ENCODE results near the gene PRDM16. TPM values are rescaled to one million over a fixed set of nuclear protein-coding genes. Genes with fewer than 3 reads are reported as not detected.

PRDM16 gene
- total RNA-seq, 4 donors from 2014 or later = 15.7 to 54.3 (median 27.6) TPM

GRCh38 chr1:3311711-3312110 lies 242.7 kb downstream of the PRDM16 start:
- H3K27ac ChIP-seq = no peak overlapping the region
- H3K4me1 ChIP-seq = peaks cover 26 to 58% of the 10 kb centered on the region in 2 donors
- TF ChIP-seq POLR2A (IDR thresholded peaks at IDR 0.05) (no peak), CTCF (IDR thresholded peaks at IDR 0.05) (no peak)
- no peaks in the 10 kb centered on the region for H3K9me3 ChIP-seq
- intact Hi-C loops (cut with DNase I) = no loop called here
- H3K36me3 ChIP-seq = no peaks in the 10 kb centered on the region
- no peak for DNase-seq
- H3K27me3 ChIP-seq = no peaks in the 10 kb centered on the region
- 89 to 95% methylated on average over 3 to 8 of the region's 8 CpGs for WGBS, 2 donors
- no peak overlapping the region for H3K4me3 ChIP-seq (replicated peaks in 1 of 3)

- Histone ChIP-seq H3K9me3 (no peaks in the 10 kb centered on the region), H3K27me3 (no peaks in the 10 kb centered on the region), H3K4me3 (replicated peaks in 1 of 3) (no peak overlapping the region), H3K36me3 (no peaks in the 10 kb centered on the region), H3K4me1 (peaks cover 21 to 51% of the 10 kb centered on the region in 2 donors), H3K27ac (peak overlapping the region; percentile 35 to 83 (median 80))
- DNase-seq = no peak
- TF ChIP-seq CTCF (IDR thresholded peaks at IDR 0.05) (no peak), POLR2A (IDR thresholded peaks at IDR 0.05) (no peak)
- intact Hi-C loops (cut with DNase I) = no loop called here
- WGBS, 2 donors = 81 to 88% methylated on average over 12 to 17 of the region's 24 CpGs
These were observed 243.4 kb downstream of the PRDM16 start for GRCh38 chr1:3312310-3312897.

DNA sequence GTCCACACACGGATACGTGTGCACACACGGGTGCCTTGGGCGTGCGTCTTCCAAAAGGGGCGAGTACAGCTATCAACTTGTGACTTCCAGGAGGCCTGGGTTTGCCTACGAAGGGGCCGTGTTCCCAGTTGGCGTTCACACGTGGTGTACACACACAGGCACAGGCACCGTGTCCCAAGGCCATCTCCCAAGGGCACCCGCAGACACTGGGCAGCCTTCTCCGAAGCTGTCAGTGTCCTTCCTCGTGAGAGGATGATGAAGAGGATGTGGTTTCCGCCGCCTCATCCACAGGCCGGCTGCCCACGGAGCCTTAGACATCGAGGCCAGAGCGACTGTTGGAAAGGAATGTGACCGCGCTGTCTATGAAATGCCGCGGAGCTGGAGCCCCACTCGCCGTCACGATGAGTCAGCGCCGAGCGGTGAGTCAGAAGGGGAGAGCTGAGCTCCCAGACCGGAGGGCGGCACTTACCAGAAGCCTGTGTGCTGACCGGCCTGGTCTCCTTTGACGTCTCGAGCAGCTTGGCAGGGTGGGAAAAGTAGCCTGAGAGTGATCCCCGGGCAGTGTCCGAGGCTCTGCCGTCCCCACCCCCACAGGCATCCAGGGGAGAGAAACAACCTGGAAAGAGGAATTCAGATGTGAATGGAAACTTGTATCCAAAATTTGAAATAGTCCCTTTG lies 244.0 kb downstream of the PRDM16 start:
- TF ChIP-seq CTCF (IDR thresholded peaks at IDR 0.05) = no peak
- no peak for TF ChIP-seq POLR2A (IDR thresholded peaks at IDR 0.05)
- Histone ChIP-seq H3K27me3 (no peaks in the 10 kb centered on the region), H3K4me3 (replicated peaks in 1 of 3) (no peak overlapping the region), H3K36me3 (no peaks in the 10 kb centered on the region), H3K27ac (peak overlapping the region; percentile 80 to 92 (median 83)), H3K9me3 (no peaks in the 10 kb centered on the region), H3K4me1 (peaks cover 21 to 45% of the 10 kb centered on the region in 2 donors)
- intact Hi-C loops (cut with DNase I) = no loop called here
- WGBS, 2 donors = 35 to 53% methylated on average over 36 to 38 of the region's 38 CpGs
- peak; percentile 85 to 88 for DNase-seq

DNA sequence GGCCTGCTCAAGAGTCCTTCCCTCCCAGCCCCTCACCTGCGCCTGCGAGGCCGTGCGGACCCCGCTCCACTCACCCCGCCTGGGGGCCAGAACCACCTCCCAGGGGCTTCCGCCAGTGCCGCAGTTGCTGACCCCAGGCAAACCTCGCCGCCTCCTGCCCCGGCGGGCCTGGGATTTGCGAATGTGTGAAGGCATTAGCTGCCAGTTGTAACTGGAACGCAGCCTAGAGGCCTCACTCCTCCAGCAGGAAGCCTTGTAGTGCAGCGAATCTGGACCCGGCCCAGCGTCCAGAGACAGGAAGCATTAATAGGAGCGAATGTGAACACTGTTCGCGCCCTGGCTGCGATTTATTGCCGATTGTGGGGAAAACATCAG lies 244.6 kb downstream of the PRDM16 start:
- Histone ChIP-seq H3K27ac (peak overlapping the region; percentile 80 to 92 (median 83)), H3K4me1 (peaks cover 21 to 40% of the 10 kb centered on the region in 2 donors), H3K36me3 (no peaks in the 10 kb centered on the region), H3K9me3 (no peaks in the 10 kb centered on the region), H3K27me3 (no peaks in the 10 kb centered on the region), H3K4me3 (replicated peaks in 1 of 3) (no peak overlapping the region)
- WGBS, 2 donors = 8 to 15% methylated on average over 7 to 21 of the region's 22 CpGs
- no peak for TF ChIP-seq POLR2A (IDR thresholded peaks at IDR 0.05)
- no peak for TF ChIP-seq CTCF (IDR thresholded peaks at IDR 0.05)
- DNase-seq = peak; percentile 94 to 97
- intact Hi-C loops (cut with DNase I) = no loop called here

All from thyroid gland (tissue), 4 donors.